Epithelial cell of proximal tubule (primary cell): Measurements from ENCODE around the gene CD82. TPM values are rescaled to one million over a fixed set of nuclear protein-coding genes. Genes with fewer than 3 reads are reported as not detected.
"Not testable (repeated sequence)": the region's sequence is repeated elsewhere in the genome, so short reads cannot be mapped to it uniquely, and the experiment has no call there.

ENCODE experiments used
- DNase-seq: peaks from one replicate; pipeline ENCODE4 v3.0.0-alpha.2; 2011; ENCODE audit warnings: low read depth
- H3K4me3 ChIP-seq: 2 replicates; pipeline ENCODE4 v1.5.1; 2011; ENCODE audit warnings: low read depth, mild to moderate bottlenecking, low read length
- CTCF ChIP-seq: conservative IDR thresholded peaks from 2 replicates; pipeline ENCODE4 v1.5.1; 2012; ENCODE audit warnings: low read depth, mild to moderate bottlenecking, low read length
- total RNA-seq: library from RNA; depleted of rRNA; stranded (reverse); fragments of >200 nt; gene quantifications from 2 replicates; pipeline ENCODE4 v1.2.3, GENCODE V29; 2015

The CD82 gene
- total RNA-seq, 1 donor from 2014 or later = 14.2 TPM

GRCh38 chr11:44542372-44542771, 23.1 kb upstream of the CD82 start:
- no peak for DNase-seq
- TF ChIP-seq CTCF = no peak
- no peak overlapping the region for H3K4me3 ChIP-seq

GRCh38 chr11:44546984-44547383, 18.5 kb upstream of the CD82 start:
- not testable (repeated sequence) for H3K4me3 ChIP-seq

GRCh38 chr11:44547534-44547933, 17.9 kb upstream of the CD82 start:
- DNase-seq, H3K4me3 ChIP-seq: not testable (repeated sequence)

More at GRCh38 chr11:44546984-44547383, 18.5 kb upstream of the CD82 start:
- not testable (repeated sequence) for DNase-seq

- DNase-seq = no peak
- no peak overlapping the region for H3K4me3 ChIP-seq
- TF ChIP-seq CTCF = no peak
Measured at GRCh38 chr11:44548032-44548695, 17.3 kb upstream of the CD82 start.

GRCh38 chr11:44548961-44549749, 16.3 kb upstream of the CD82 start:
- not testable (repeated sequence) for DNase-seq, H3K4me3 ChIP-seq

- H3K4me3 ChIP-seq = no peak overlapping the region
- DNase-seq = no peak
- TF ChIP-seq CTCF = no peak
Measured at GRCh38 chr11:44550123-44550522, 15.3 kb upstream of the CD82 start.

- no peak for TF ChIP-seq CTCF
- no peak overlapping the region for H3K4me3 ChIP-seq
- DNase-seq = no peak
Measured at GRCh38 chr11:44551456-44552139, 13.9 kb upstream of the CD82 start.

GRCh38 chr11:44555031-44555800, 10.2 kb upstream of the CD82 start:
- no peak for DNase-seq
- H3K4me3 ChIP-seq = no peak overlapping the region
- no peak for TF ChIP-seq CTCF
